GM18867 (cell line): Measurements from ENCODE around the gene ZNF423.
"Not testable (repeated sequence)": the region's sequence is repeated elsewhere in the genome, so short reads cannot be mapped to it uniquely, and the experiment has no call there.

ENCODE experiments used
- ATAC-seq: cut with Tn5 transposase; IDR thresholded peaks from one replicate; pipeline ENCODE4 v1.9.1; 2021; ENCODE audit warnings: mild to moderate bottlenecking, moderate library complexity; ENCODE audit not compliant: unreplicated experiment

ZNF423 gene

DNA sequence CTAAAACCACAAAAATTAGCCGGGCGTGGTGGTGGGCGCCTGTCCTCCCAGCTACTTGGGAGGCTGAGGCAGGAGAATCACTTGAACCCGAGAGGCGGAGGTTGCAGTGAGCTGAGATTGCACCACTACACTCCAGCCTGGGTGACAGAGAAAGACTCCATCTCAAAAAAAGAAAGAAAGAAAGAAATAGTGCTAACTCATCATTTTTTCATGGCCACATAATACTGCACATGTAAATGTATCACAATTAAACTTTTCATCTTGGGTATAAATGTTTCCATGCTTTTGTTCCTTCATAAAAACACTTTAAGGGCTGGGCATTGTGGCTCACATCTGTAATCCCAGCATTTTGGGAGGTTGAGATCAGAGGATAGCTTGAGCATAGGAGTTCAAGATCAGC lies 15.9 kb upstream of the ZNF423 start:
- not testable (repeated sequence) for ATAC-seq

GRCh38 chr16:49869731-49870130 lies 13.8 kb upstream of the ZNF423 start:
- no peak for ATAC-seq

GRCh38 chr16:49867796-49868668 lies 12.1 kb upstream of the ZNF423 start:
- ATAC-seq, result no peak

- ATAC-seq, result no peak
Measured at GRCh38 chr16:49867234-49867633, 11.3 kb upstream of the ZNF423 start.

DNA sequence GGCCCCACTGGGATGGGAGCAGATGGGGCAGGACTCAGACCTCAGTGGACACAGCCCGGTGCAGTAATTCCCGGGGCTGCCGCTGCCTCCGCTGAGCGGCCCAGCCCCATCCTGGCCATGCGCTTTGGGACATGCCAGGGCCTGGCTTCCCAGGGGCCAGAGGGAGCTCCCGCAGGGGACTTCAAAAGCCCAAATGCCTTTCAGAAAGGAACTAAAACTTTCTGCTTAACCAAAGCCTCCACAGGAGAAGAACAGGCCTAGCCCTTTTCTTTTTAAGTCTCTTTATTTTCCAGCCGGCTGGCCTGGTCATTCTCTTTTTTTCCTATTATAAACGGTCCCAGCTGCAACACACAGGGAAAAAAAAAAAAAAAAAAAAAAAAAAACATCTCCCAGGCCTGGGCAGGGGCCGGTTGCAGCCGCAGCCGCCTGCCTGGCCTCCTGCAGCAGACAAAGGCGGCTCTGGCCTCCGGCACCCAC lies 10.7 kb upstream of the ZNF423 start:
- ATAC-seq, result no peak

- no peak for ATAC-seq
Measured at GRCh38 chr16:49862694-49863093, 6.8 kb upstream of the ZNF423 start.

DNA sequence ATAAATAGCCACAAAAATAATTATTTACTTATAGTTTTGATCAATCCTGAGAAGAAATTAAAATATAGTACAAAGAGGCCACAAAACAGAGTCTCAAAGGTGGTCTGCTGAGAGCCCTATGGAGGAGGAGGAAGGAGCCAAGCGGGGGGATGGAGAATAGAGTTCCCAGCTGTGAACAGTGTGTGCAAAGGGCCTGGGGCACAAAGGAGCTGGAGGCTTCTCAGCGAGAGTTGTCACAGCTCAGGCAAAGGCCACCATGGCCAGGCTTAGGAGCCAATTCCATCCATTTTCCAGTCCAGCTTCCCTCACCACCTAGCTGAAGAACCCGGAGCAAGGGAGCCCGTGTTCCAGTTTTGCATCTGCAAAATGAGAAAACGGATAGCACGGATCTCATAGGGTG lies 5.4 kb upstream of the ZNF423 start:
- ATAC-seq, result no peak

DNA sequence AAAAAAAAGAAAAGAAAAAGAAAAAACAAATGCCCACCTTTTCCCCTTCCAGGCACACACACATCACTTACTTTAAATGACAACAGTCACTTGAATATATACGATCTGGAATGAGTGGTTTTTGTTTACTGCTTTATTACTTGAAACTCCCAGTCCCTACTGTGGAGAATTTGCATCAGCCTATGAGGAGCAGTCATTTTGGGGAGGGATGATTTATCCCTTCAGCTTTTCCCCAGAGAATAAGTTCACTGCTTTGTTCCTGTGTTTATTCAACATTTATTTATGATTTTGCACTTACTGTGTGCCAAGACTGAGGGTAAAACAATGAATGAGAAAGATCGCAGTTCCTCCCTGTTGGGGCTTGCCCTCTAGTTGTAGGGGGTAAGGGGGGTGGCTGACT lies 4.7 kb upstream of the ZNF423 start:
- no peak for ATAC-seq

DNA sequence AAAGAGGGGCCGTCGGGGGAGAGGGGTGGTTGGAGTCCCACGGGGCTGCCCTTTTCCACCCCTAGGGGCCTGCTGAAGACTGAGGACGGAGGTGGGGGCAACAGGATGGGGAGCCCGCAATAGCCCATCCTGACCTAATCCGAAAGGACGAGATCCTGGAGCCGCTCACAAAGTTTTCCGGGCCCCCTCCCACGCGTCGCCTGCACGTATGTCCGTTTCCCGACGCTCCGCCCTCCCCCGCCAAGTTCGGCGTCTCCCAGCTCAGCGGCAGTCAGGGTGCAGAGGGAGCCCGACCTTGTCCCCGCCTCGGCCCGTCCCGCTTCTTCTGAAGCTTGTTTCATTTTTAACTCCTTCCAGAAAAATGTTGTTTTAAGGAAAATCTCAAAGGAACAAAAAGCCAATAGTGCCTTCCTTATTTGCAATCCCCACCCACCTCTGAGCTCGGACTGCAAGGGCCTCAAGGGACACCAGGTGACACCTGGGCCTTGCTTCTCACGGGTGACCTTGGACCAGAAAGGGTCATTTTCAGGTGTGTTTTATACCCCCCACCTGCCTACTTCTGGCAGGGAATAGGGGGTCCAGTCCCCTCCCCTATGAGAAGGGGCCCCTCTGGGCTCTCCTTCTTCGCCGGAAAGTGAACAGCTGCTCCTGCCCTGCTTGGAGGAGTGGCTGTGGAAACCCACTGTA lies 3.4 kb upstream of the ZNF423 start:
- no peak for ATAC-seq

- no peak for ATAC-seq
Measured at GRCh38 chr16:49858200-49859124, 2.5 kb upstream of the ZNF423 start.

DNA sequence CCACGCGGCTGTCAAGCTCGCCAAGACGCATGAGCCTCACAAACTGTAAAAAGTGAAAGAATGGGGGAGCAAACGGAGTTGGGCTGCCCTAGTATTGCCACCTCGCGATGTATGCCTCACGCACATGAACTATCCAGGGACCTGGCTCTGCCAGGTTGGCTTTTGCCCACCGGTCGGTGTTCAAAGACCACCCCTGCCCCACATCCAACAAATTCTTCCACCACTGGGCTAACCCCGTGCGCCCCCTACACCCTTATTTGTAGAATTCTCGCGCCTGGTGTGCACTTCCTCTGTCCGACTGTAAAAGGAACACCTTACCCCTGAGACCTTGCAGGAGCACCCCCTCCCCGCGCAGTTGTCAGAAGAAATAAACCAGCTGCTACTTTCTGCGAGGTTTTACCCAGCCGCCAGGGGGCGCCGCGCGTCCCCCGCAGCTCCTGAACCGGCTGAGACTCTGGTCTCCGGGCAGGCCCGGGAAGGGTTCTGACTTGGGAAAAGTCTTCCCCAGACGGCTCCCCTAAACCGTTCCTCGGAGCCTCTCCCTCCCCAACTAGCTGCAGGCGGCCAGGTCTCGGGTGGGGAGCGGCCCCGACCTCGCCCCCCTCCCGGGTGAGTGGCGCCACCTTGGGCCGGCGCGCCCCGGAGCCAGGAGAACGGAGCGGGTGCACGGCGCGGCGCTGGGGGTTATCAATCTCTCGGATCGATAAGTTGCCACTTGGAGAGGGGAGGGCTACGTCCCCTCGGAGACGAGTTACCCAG lies 1.7 kb upstream of the ZNF423 start:
- no peak for ATAC-seq

- ATAC-seq, result no peak
Measured at GRCh38 chr16:49856672-49857330, 889 bp upstream of the ZNF423 start.

- peak; percentile 67 for ATAC-seq
Measured at GRCh38 chr16:49855280-49855821, 561 bp downstream of the ZNF423 start.

DNA sequence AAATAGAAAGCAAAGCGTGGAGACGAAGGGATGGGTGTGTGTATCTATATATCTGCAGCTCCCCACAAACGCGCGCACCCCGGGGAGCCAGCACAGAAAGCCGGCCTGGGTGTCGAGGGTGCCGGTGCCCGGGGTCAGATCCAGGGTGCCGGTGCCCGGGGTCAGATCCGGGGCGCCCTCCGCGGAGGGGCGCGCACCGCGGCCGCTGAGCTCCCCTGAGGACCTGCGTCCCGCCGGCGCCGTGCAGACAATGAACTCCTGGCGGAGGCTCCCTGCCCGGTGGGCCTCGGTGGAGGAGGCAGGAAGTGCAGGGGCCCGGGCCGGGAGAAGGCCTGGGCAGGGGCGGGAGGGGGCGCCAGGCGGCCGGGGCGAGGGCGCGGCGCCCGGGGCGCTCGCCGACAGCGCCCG lies 1.1 kb downstream of the ZNF423 start:
- ATAC-seq, result no peak

- no peak for ATAC-seq
Measured at GRCh38 chr16:49854188-49854795, 1.6 kb downstream of the ZNF423 start.

GRCh38 chr16:49852279-49852678 lies 3.6 kb downstream of the ZNF423 start:
- ATAC-seq, result no peak

GRCh38 chr16:49851468-49851787 lies 4.5 kb downstream of the ZNF423 start:
- ATAC-seq, result no peak

DNA sequence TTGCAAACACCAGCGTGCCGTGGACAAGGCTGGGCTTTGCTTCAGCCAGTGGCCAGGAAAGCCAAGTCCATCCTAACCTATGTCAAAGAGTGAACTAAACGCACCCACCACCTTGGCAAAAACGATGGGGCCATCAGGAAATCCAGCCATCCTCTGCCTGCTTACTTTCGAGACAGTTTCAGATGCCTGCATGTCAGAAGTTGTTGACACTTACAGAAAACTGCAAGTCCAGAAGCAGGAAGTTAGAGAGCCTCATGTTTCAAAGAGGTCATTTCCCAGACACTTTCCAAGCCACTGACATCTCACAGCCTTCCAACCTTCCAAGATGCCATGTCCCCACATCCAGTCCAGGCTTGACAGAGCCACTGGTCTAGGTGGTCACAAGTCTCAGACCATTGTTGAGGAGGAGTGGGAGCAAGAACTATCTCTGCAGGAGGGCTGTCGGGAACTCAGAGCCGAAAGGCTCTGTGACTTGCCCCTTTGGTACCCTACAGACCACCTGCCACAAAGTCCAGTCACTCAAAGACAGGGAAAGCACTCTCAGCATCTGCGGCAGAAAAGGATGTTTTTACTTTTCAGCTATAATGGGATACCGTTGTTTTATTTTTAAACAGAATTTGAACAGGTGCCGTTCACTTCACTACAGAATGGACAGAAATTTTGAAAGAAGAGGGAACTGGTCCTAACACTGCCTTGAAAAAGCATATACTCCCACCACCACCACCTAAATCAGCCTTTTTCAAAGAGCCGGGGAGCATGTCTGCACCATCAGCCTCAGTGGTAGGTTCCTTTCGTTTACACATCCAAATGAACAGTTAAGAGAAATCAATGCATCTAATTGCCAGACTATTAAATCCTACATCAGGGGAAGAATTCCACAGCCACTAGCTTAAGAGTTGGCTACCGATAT lies 5.1 kb downstream of the ZNF423 start:
- no peak for ATAC-seq
